Panc1 (cell line): Measurements from ENCODE around the gene EDC3. TPM values are rescaled to one million over a fixed set of nuclear protein-coding genes. Genes with fewer than 3 reads are reported as not detected.

Source experiments
- ATAC-seq: fragments of 200-7000 bp; cut with Tn5 transposase; 2 replicates; pipeline ENCODE4 v1.9.1; 2020; ENCODE audit warnings: mild to moderate bottlenecking, moderate library complexity
- BruUV-seq: library from RNA; stranded (reverse); fragments of 400-500 nt; replicated peaks from 2 replicates; lab custom pipeline; 2021; lab: Mats Ljungman, UMichigan
- CTCF ChIA-PET: fragments of 300-600 bp; sonication (Branson Sonifier 250); formaldehyde crosslinking; loops from one replicate; lab custom pipeline; 2022; ENCODE audit warnings: antibody characterized with exemption; lab: Charles Lee
- POLR2A ChIA-PET: fragments of 300-600 bp; sonication (Branson Sonifier 250); formaldehyde crosslinking; loops from one replicate; lab custom pipeline; 2022; ENCODE audit warnings: antibody characterized with exemption; lab: Charles Lee
- DNase-seq: peaks from one replicate; pipeline ENCODE4 v3.0.0-alpha.2; 2010; ENCODE audit warnings: low read depth, low spot score
- H3K27ac ChIP-seq: 2 replicates; pipeline ENCODE4 v1.5.1; 2011; ENCODE audit warnings: mild to moderate bottlenecking, low read length, inconsistent platforms
- H3K27me3 ChIP-seq: fragments of 200-500 bp; sonication (Bioruptor generic); 2 replicates; pipeline ENCODE4 v1.6.0; 2014; ENCODE audit warnings: low read length, inconsistent platforms; ENCODE audit not compliant: control insufficient read depth, insufficient read depth
- H3K36me3 ChIP-seq: fragments of 200-500 bp; sonication (Bioruptor generic); 2 replicates; pipeline ENCODE4 v1.5.1; 2014; ENCODE audit warnings: inconsistent platforms, mild to moderate bottlenecking, low read length, moderate library complexity; ENCODE audit not compliant: control insufficient read depth, insufficient read depth
- H3K4me1 ChIP-seq: 2 replicates; pipeline ENCODE4 v1.5.1; 2011; ENCODE audit warnings: inconsistent platforms, mild to moderate bottlenecking, low read length, moderate library complexity; ENCODE audit not compliant: control insufficient read depth, insufficient read depth
- H3K4me3 ChIP-seq, 2 experiments: 2 replicates each; pipeline ENCODE4 v1.5.1; 2011 to 2012; ENCODE audit warnings: low read depth in 2 of 2, low read length in 2 of 2, mild to moderate bottlenecking in 2 of 2, inconsistent platforms in 1 of 2, moderate library complexity in 1 of 2
- H3K9me3 ChIP-seq: fragments of 200-500 bp; sonication (Bioruptor generic); 2 replicates; pipeline ENCODE4 v1.5.1; 2014; ENCODE audit warnings: low read depth, mild to moderate bottlenecking, inconsistent platforms, low read length, moderate library complexity; ENCODE audit not compliant: control insufficient read depth, insufficient read depth
- CTCF ChIP-seq: fragments of 450-650 bp; IDR thresholded peaks from 2 replicates; pipeline ENCODE4 v1.5.1; 2017; ENCODE audit warnings: mild to moderate bottlenecking
- POLR2AphosphoS5 ChIP-seq: IDR thresholded peaks from 2 replicates; pipeline ENCODE4 v1.6.1; 2012; ENCODE audit warnings: mild to moderate bottlenecking, low read depth, low read length, moderate library complexity
- REST ChIP-seq, 2 experiments: IDR thresholded peaks; 2 replicates each; pipeline ENCODE4 v1.6.1; 2011 to 2012; ENCODE audit warnings: low read depth in 2 of 2, control low read depth in 1 of 2, low read length in 1 of 2, mild to moderate bottlenecking in 1 of 2, moderate library complexity in 1 of 2; ENCODE audit not compliant: insufficient read depth in 1 of 2
- SIN3A ChIP-seq: IDR thresholded peaks from 2 replicates; pipeline ENCODE4 v1.6.1; 2012; ENCODE audit warnings: low read depth, mild to moderate bottlenecking, low read length, moderate library complexity, borderline replicate concordance; ENCODE audit not compliant: insufficient read depth
- TCF7L2 ChIP-seq: IDR thresholded peaks from 2 replicates; pipeline ENCODE4 v1.6.1; 2011; ENCODE audit warnings: mild to moderate bottlenecking, low read depth, low read length, inconsistent platforms
- in situ Hi-C: cut with HindIII; loops from 2 replicates; pipeline ENCODE4 v1.10.0; 2016; ENCODE audit warnings: low sequenced_read_pairs, low pct_unique_long_range_greater_than_20kb
- intact Hi-C: fragments of 100-400 bp; cut with micrococcal nuclease; formaldehyde crosslinking; loops from one replicate; pipeline ENCODE4 v1.10.0; 2022; ENCODE audit not compliant: unreplicated experiment
- total RNA-seq: library from RNA; stranded (reverse); gene quantifications from one replicate; pipeline ENCODE4 v1.2.1, GENCODE V29; 2021; ENCODE audit not compliant: unreplicated experiment

EDC3 gene
- total RNA-seq, 1 experiment from 2014 or later: 45.5 TPM

DNA sequence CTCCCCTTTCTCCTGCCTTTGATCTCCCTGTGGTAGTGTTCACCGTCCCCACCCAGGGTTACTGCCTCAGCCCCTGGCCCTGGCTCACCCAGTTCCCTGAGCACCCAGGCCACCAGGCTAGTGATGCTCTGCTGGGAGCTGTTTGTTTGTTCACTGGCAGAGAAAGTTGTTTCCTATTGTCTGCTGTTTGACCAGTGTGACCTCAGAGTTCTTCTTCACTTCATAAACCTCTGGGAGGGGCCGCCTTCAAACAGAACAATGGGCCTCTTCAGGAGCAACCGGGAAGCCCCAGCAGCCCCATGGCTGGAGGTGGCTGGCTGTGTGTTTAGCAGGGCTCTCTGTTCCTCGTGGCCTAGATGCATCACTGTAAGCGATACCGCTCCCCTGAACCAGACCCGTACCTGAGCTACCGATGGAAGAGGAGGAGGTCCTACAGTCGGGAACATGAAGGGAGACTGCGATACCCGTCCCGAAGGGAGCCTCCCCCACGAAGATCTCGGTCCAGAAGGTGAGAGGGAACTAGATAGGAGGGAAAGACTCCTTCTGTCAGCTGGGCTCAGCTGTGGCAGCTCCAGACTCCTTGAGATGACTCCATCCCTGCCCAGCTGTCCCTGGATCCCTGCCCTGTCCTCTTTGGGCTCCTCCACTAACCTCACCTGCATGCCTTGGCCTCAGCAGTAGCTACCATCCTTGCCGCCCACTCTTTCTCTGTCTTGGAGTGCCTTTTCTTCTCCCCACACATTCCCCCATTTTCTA is 76.8 kb downstream of the EDC3 start:
- ChIA-PET POLR2A (no interaction called here), CTCF (no interaction called here)
- ATAC-seq (no peak), DNase-seq (no peak)
- no peak for TF ChIP-seq REST (IDR thresholded peaks at IDR 0.05; ENCODE audit: insufficient read depth in 1 of 2, low read depth in 2 of 2, low read length in 1 of 2)
- TF ChIP-seq POLR2AphosphoS5: no peak
- TF ChIP-seq CTCF: no peak
- no peak for TF ChIP-seq TCF7L2
- no peak for TF ChIP-seq SIN3A
- intact Hi-C loops: loop anchor here (5.0 kb wide), 1 partner anchor 247 kb away; no protein-coding TSS in a partner anchor
- H3K27ac ChIP-seq: no peak overlapping the region
- no peaks in the 10 kb centered on the region for H3K27me3 ChIP-seq
- no TSS peak for BruUV-seq
- H3K36me3 ChIP-seq: peaks cover 15% of the 10 kb centered on the region
- no peaks in the 10 kb centered on the region for H3K9me3 ChIP-seq
- in situ Hi-C loops: no loop called here
- peaks cover 21% of the 10 kb centered on the region for H3K4me1 ChIP-seq
- no peak overlapping the region for H3K4me3 ChIP-seq

DNA sequence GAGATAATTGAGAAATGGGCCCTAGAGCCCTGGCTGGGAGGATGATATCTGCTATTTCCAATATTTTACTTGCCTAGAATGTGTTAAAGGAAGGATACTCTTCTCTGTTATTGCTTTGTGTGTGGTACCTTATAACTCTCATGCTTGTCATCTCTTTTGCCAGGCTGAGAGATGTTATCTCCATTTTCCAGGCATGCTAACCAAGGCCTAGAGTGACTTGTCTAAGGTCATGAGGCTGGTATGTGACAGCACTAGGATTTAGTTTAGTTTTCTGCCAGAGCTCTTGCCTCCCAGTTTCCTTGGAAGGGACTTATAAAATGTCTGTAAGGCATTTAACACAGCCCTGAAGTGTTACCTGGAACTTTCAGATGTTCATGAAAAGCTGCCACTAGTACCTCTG is 78.8 kb downstream of the EDC3 start:
- no TSS peak for BruUV-seq
- ChIA-PET POLR2A (no interaction called here), CTCF (no interaction called here)
- no peak for DNase-seq
- in situ Hi-C loops (no loop called here), intact Hi-C loops (loop anchor here (5.0 kb wide), 1 partner anchor 245 kb away; no protein-coding TSS in a partner anchor)
- TF ChIP-seq CTCF (no peak), SIN3A (no peak), POLR2AphosphoS5 (no peak), REST (IDR thresholded peaks at IDR 0.05; ENCODE audit: insufficient read depth in 1 of 2, low read depth in 2 of 2, low read length in 1 of 2) (no peak), TCF7L2 (no peak)
- H3K27ac ChIP-seq: peak overlapping the region; percentile 96; the same call in 1 of the 2 replicates
- H3K27me3 ChIP-seq: no peaks in the 10 kb centered on the region
- peaks cover 21% of the 10 kb centered on the region for H3K4me1 ChIP-seq
- ATAC-seq: no peak
- no peaks in the 10 kb centered on the region for H3K9me3 ChIP-seq
- H3K36me3 ChIP-seq: peaks cover 9% of the 10 kb centered on the region; the same call in 1 of the 2 replicates
- H3K4me3 ChIP-seq: peak overlapping the region; percentile 90 to 100
